Panc1 (cell line): ENCODE data around the gene HK3. TPM values are rescaled to one million over a fixed set of nuclear protein-coding genes. Genes with fewer than 3 reads are reported as not detected.

Experiments used
- ATAC-seq: fragments of 200-7000 bp; cut with Tn5 transposase; 2 replicates; pipeline ENCODE4 v1.9.1; 2020; ENCODE audit warnings: mild to moderate bottlenecking, moderate library complexity
- BruUV-seq: library from RNA; stranded (reverse); fragments of 400-500 nt; replicated peaks from 2 replicates; lab custom pipeline; 2021; lab: Mats Ljungman, UMichigan
- CTCF ChIA-PET: fragments of 300-600 bp; sonication (Branson Sonifier 250); formaldehyde crosslinking; loops from one replicate; lab custom pipeline; 2022; ENCODE audit warnings: antibody characterized with exemption; lab: Charles Lee
- POLR2A ChIA-PET: fragments of 300-600 bp; sonication (Branson Sonifier 250); formaldehyde crosslinking; loops from one replicate; lab custom pipeline; 2022; ENCODE audit warnings: antibody characterized with exemption; lab: Charles Lee
- DNase-seq: peaks from one replicate; pipeline ENCODE4 v3.0.0-alpha.2; 2010; ENCODE audit warnings: low read depth, low spot score
- H3K27ac ChIP-seq: 2 replicates; pipeline ENCODE4 v1.5.1; 2011; ENCODE audit warnings: mild to moderate bottlenecking, low read length, inconsistent platforms
- H3K27me3 ChIP-seq: fragments of 200-500 bp; sonication (Bioruptor generic); 2 replicates; pipeline ENCODE4 v1.6.0; 2014; ENCODE audit warnings: low read length, inconsistent platforms; ENCODE audit not compliant: control insufficient read depth, insufficient read depth
- H3K36me3 ChIP-seq: fragments of 200-500 bp; sonication (Bioruptor generic); 2 replicates; pipeline ENCODE4 v1.5.1; 2014; ENCODE audit warnings: inconsistent platforms, mild to moderate bottlenecking, low read length, moderate library complexity; ENCODE audit not compliant: control insufficient read depth, insufficient read depth
- H3K4me1 ChIP-seq: 2 replicates; pipeline ENCODE4 v1.5.1; 2011; ENCODE audit warnings: inconsistent platforms, mild to moderate bottlenecking, low read length, moderate library complexity; ENCODE audit not compliant: control insufficient read depth, insufficient read depth
- H3K4me3 ChIP-seq, 2 experiments: 2 replicates each; pipeline ENCODE4 v1.5.1; 2011 to 2012; ENCODE audit warnings: low read depth in 2 of 2, low read length in 2 of 2, mild to moderate bottlenecking in 2 of 2, inconsistent platforms in 1 of 2, moderate library complexity in 1 of 2
- H3K9me3 ChIP-seq: fragments of 200-500 bp; sonication (Bioruptor generic); 2 replicates; pipeline ENCODE4 v1.5.1; 2014; ENCODE audit warnings: low read depth, mild to moderate bottlenecking, inconsistent platforms, low read length, moderate library complexity; ENCODE audit not compliant: control insufficient read depth, insufficient read depth
- POLR2AphosphoS5 ChIP-seq: IDR thresholded peaks from 2 replicates; pipeline ENCODE4 v1.6.1; 2012; ENCODE audit warnings: mild to moderate bottlenecking, low read depth, low read length, moderate library complexity
- SIN3A ChIP-seq: IDR thresholded peaks from 2 replicates; pipeline ENCODE4 v1.6.1; 2012; ENCODE audit warnings: low read depth, mild to moderate bottlenecking, low read length, moderate library complexity, borderline replicate concordance; ENCODE audit not compliant: insufficient read depth
- TCF7L2 ChIP-seq: IDR thresholded peaks from 2 replicates; pipeline ENCODE4 v1.6.1; 2011; ENCODE audit warnings: mild to moderate bottlenecking, low read depth, low read length, inconsistent platforms
- in situ Hi-C: cut with HindIII; loops from 2 replicates; pipeline ENCODE4 v1.10.0; 2016; ENCODE audit warnings: low sequenced_read_pairs, low pct_unique_long_range_greater_than_20kb
- intact Hi-C: fragments of 100-400 bp; cut with micrococcal nuclease; formaldehyde crosslinking; loops from one replicate; pipeline ENCODE4 v1.10.0; 2022; ENCODE audit not compliant: unreplicated experiment
- total RNA-seq: library from RNA; stranded (reverse); gene quantifications from one replicate; pipeline ENCODE4 v1.2.1, GENCODE V29; 2021; ENCODE audit not compliant: unreplicated experiment
- TF ChIP-seq, protein P1 (sequence below): fragments of 450-650 bp; IDR thresholded peaks from 2 replicates; pipeline ENCODE4 v1.5.1; 2017; ENCODE audit warnings: mild to moderate bottlenecking
- TF ChIP-seq, protein P2 (sequence below), 2 experiments: IDR thresholded peaks; 2 replicates each; pipeline ENCODE4 v1.6.1; 2011 to 2012; ENCODE audit warnings: low read depth in 2 of 2, control low read depth in 1 of 2, low read length in 1 of 2, mild to moderate bottlenecking in 1 of 2, moderate library complexity in 1 of 2; ENCODE audit not compliant: insufficient read depth in 1 of 2

HK3 gene
- total RNA-seq, 1 experiment from 2014 or later = not detected

DNA sequence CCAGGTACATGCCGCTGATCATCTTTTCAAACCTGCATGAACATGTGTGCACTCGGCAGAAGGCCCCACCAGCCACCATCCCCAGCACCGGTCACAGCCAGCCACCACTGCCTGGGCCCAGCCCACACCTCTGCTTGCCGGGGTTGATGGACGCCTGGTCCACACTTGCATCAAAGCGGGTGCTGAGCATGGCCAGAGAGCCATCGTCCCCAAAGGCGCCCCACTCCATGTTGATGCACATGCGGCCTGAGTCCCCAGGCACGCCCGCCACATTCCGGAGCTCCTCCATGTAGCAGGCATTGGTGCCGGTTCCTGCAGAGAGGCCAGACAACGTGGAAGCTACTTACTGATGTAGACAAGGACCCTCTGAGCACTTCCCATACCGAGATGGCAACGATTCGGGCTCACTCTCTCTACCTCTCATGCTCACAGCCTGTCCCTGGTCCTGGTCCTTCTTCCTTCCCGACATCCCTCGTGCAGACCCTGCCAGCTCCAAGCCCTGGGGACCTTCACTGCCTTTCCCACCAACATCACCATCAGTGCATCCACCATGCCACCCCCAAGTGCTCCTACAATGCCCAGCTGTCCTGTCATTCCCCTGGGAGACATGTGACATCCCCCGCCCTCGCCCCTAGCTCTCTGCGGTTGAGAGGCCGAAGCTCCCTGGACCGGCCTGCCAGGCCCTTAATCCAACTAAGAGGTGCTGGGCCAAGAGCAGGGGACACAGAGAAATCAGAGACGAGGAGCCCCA, 17.2 kb downstream of the HK3 start:
- DNase-seq (no peak), ATAC-seq (no peak)
- no peaks in the 10 kb centered on the region for H3K27me3 ChIP-seq
- BruUV-seq = no TSS peak
- H3K9me3 ChIP-seq = no peaks in the 10 kb centered on the region
- in situ Hi-C loops (no loop called here), intact Hi-C loops (no loop called here)
- TF ChIP-seq TCF7L2 (no peak), POLR2AphosphoS5 (no peak), SIN3A (no peak)
- TF ChIP-seq, protein P1, sequence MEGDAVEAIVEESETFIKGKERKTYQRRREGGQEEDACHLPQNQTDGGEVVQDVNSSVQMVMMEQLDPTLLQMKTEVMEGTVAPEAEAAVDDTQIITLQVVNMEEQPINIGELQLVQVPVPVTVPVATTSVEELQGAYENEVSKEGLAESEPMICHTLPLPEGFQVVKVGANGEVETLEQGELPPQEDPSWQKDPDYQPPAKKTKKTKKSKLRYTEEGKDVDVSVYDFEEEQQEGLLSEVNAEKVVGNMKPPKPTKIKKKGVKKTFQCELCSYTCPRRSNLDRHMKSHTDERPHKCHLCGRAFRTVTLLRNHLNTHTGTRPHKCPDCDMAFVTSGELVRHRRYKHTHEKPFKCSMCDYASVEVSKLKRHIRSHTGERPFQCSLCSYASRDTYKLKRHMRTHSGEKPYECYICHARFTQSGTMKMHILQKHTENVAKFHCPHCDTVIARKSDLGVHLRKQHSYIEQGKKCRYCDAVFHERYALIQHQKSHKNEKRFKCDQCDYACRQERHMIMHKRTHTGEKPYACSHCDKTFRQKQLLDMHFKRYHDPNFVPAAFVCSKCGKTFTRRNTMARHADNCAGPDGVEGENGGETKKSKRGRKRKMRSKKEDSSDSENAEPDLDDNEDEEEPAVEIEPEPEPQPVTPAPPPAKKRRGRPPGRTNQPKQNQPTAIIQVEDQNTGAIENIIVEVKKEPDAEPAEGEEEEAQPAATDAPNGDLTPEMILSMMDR = no peak
- TF ChIP-seq, protein P2, sequence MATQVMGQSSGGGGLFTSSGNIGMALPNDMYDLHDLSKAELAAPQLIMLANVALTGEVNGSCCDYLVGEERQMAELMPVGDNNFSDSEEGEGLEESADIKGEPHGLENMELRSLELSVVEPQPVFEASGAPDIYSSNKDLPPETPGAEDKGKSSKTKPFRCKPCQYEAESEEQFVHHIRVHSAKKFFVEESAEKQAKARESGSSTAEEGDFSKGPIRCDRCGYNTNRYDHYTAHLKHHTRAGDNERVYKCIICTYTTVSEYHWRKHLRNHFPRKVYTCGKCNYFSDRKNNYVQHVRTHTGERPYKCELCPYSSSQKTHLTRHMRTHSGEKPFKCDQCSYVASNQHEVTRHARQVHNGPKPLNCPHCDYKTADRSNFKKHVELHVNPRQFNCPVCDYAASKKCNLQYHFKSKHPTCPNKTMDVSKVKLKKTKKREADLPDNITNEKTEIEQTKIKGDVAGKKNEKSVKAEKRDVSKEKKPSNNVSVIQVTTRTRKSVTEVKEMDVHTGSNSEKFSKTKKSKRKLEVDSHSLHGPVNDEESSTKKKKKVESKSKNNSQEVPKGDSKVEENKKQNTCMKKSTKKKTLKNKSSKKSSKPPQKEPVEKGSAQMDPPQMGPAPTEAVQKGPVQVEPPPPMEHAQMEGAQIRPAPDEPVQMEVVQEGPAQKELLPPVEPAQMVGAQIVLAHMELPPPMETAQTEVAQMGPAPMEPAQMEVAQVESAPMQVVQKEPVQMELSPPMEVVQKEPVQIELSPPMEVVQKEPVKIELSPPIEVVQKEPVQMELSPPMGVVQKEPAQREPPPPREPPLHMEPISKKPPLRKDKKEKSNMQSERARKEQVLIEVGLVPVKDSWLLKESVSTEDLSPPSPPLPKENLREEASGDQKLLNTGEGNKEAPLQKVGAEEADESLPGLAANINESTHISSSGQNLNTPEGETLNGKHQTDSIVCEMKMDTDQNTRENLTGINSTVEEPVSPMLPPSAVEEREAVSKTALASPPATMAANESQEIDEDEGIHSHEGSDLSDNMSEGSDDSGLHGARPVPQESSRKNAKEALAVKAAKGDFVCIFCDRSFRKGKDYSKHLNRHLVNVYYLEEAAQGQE (IDR thresholded peaks at IDR 0.05; ENCODE audit: insufficient read depth in 1 of 2, low read depth in 2 of 2, low read length in 1 of 2) = no peak
- H3K4me1 ChIP-seq = no peaks in the 10 kb centered on the region
- CTCF ChIA-PET = no interaction called here
- H3K27ac ChIP-seq = no peak overlapping the region
- POLR2A ChIA-PET = no interaction called here
- H3K36me3 ChIP-seq = no peaks in the 10 kb centered on the region
- no peak overlapping the region for H3K4me3 ChIP-seq

DNA sequence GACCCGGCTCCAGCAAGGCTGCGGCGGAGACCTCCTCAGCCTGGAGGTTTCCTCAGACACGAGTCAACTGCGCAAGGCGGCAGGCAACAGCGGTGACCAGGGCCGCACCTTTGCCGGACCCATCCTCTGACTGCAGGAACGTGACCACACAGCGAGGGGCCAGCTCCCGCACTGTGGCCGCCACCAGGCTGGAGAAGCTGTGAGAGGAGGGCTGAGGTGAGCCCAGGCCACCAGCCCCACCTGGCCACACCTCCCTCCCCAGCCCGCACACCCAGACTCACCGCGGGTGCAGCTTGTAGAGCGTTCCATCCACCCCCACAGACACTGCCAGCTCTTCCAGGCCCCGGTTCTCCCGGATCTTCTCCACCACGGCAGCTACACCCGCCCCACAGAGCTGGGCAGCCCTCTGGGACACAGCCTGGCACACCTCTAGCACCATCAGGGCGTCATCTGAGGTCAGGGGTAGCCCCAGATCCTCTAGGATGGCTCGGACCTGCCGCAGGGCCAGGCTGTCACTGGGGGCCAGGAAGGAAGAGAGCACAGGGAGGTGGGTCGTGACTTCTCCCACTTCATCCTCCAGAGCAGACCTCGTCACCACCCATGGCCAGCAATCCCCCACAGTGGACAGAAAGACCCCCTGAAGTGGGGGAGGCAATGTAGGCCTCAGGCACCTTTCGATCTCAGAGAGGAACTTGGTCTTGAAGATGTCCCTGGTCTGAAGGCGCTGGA, 18.0 kb downstream of the HK3 start:
- Histone ChIP-seq H3K36me3 (no peaks in the 10 kb centered on the region), H3K27ac (no peak overlapping the region), H3K4me3 (no peak overlapping the region), H3K4me1 (no peaks in the 10 kb centered on the region), H3K27me3 (no peaks in the 10 kb centered on the region), H3K9me3 (no peaks in the 10 kb centered on the region)
- no TSS peak for BruUV-seq
- intact Hi-C loops (no loop called here), in situ Hi-C loops (no loop called here)
- DNase-seq = no peak
- ChIA-PET POLR2A (no interaction called here), CTCF (no interaction called here)
- ATAC-seq = no peak
- no peak for TF ChIP-seq POLR2AphosphoS5
- TF ChIP-seq, protein P1 = no peak
